GM18498 (cell line): ENCODE measurements around the gene PCBP3.

Experiments
- ATAC-seq: cut with Tn5 transposase; IDR thresholded peaks from one replicate; pipeline ENCODE4 v1.9.1; 2021; ENCODE audit warnings: mild to moderate bottlenecking, moderate library complexity; ENCODE audit not compliant: unreplicated experiment

Gene PCBP3

GRCh38 chr21:45721671-45722070, 78.1 kb downstream of the PCBP3 start:
- ATAC-seq = no peak

- no peak for ATAC-seq
Measured at GRCh38 chr21:45723049-45723958, 79.8 kb downstream of the PCBP3 start.

GRCh38 chr21:45724345-45724961, 80.9 kb downstream of the PCBP3 start:
- ATAC-seq = no peak

DNA sequence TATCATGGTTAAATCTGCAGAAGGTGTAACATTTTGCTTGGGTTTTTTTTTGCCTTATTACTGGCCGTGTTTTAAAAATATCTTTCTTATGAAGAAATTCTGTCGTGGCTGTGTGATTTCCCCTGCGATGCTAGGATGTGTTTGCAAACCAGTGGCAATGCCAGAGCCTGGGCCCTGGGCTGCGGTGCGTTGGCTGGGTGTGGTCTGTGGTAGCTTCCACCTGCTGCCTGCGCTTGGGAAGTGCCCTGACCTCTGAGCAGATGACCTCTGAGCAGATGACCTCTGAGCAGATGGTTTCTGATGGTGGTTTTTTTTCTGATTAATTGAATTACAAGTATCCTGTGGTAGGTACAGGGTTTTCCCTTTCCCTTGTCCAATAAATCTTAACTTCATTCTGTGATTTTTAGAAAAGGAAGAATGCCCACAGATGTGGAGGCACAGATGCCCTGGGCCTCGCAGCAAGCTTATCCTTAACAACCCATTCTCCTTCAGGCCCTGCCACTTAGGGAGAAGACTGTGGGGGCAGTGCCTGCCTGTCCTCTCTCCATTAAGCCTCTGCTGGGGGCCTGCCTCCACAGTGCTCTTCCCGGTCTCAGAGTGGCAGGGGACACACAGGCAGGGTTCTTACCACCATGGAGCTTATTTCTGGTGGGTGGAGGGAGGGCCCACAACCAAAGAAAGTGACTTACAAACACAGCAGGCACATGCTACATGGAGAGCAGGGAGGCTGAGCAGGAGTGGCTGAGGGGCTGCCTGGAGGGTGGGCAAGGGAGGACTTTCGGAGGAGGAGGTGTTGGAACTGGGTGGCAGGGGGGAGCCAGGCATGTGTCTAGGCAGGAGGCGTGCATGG, 81.7 kb downstream of the PCBP3 start:
- no peak for ATAC-seq

GRCh38 chr21:45725844-45726200, 82.3 kb downstream of the PCBP3 start:
- ATAC-seq = no peak

DNA sequence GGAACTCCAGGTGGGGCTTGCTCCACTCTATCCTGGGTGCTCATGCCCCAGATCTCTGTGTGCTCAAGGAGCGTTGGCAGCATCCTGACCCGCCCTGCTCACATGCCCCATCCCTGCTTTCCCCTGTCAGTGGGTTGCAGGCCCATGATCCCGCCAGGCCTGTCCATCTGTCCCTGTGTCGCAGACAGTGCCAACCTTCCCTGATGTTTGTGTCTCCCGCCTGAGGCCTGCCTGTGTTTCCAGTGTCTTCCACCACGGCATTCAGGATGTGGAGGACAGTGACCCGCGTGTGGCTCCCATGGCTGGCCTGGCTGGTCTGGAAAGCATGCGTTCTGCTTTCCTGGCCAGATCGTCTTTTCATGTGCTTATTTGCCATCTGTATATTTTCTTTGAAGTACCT, 82.9 kb downstream of the PCBP3 start:
- ATAC-seq = no peak

DNA sequence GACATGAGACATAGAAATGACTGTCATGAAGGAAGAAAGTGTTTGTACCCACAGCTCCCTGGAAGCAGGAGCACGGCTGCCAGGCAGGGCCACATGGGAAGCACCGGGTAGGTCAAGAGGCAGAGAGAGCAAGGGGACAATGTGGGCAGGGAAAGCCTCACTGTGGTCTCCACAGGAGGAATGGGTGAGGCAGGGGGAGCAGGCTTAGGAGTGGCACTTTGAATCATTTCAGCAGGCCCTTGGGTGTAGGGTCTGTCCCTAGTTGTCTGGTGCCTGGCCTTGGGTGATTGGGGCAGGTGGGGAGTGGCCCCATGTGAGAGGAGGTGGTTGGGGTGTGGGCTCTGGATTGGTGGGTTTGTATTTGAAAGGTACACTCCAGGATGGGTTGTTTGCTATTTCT, 83.9 kb downstream of the PCBP3 start:
- ATAC-seq = no peak

DNA sequence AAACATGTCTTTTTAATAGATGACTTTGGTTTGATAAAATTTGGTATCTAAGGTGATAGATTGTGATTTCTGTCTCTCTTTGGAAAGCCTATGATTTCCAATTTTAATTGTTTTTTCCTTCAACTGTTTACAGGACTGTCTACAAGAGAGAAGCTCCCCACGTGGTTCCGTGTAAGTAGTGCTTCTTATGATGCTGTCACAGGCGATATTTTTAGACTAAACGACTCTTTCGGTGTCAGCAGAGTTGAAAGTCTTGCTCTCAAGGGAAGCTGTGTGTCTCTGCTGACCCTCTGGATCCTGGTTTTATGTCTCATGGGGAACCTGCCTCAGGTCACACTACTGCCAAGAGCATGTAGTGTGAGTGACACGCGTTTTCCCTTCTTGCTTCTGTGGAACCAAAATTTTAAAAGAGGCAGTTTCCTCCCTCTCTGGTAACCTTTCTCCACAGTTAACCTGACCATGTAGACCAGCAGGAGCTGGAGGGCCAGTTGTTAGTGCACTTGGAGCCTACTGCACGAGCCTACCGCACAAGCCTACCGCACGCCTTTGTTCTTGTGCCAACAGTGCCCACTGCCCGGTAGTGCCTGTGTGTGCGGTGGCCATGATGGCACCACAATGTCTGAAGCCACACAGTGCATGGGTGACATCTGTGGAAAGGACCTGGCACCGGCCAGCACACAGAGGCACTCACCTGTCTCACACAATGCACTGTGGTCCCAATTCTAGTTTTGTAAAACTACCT, 91.9 kb downstream of the PCBP3 start:
- ATAC-seq = no peak

DNA sequence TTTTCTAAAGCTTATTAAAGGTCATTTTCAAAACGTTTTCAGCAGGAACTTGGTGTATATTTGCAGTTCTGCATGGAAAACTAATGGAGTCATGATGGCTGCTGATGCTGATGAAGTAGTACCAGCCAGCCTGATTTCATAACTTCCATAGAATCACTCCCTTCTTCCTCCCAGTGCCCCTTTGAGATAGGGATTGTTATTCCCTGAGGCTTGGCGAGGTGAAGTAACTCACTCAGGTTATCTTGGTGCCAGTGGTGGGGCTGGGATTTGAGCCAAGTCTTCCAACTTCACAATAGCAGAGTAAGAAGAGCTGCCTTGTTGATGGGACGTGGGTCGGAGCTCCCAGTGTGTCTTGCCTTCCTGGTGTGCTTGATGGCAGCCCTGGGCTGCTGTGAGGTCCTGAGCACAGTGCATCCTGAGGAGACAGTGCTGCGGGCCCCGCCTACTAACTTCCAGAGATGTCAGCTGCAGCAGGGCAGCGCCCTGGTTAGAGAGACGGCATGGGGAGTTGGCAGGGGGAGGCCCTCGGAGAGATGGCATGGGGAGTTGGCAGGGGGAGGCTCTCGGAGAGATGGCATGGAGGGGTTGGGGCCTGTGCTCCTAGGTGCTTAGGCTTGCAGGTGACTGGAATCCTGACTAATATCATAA, 92.6 kb downstream of the PCBP3 start:
- ATAC-seq = no peak

DNA sequence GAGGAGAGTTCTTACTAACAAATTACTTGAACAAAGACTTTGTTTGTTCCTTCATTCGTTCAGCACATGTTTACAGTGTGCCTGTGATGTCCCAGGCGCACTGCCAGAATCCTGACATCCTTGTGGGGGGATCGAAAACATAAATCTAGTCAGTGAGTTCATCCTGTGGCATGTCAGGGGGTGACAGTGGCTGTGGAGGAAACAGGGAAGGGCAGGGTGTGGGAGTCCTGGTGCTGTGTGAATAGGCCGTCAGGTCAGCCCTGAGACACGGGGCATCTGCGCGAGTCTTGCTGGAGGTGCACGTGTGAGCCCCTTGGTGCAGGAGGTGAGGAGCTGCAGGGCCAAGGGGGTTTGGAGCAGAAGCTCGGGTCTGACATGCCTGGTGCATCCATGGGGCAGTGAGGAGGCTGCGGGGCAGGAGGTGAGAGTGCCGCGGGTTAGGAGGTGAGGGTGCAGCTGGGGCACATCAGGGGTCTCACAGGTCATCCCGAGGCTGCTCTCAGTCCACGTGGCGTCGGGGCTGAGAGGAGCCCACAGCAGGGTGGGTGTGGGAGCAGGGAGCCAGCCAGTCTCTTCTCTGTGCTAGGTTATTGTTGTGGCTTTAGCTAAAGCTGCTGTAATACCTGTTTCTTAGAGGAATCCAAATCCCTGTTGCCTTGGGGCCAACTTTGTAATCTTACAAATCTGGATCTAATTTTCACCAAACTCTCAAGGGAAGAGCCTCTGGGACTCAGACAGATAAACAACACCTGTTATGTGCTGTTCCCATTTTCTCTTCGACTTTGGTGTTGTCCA, 93.4 kb downstream of the PCBP3 start:
- no peak for ATAC-seq

DNA sequence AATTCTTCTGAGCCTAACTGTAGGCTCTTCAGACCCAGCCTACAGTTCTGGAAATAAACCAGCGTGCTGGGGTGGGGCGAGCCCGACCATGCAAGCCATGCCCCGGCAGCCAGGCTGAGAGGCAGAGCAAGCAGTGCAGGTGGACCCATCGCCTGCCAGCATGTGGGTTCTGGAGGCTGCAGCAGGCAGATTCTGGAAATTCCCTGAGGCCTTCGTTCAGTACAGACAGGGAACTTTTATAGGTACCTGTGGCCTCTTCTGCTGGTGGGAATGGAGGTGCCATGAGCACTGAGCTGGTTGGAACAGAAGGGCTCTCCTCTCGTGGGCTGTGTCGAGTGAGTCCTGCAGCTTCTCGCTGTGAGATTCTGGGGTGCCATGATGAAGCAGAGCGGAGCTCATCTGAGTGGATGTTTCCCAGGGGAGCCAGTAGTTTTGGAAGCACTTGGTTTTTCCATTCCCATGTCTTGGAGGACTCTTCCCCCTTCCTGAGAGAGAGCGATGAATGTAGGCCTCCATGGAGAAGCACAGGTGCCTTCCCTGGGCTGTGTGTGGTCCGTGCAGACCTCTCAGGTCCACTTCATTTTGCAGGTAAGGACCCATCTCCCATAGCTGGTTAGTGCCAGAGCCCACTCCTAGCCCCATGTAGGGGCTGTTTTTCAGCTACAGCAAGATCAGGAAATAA, 94.1 kb downstream of the PCBP3 start:
- ATAC-seq = no peak

- no peak for ATAC-seq
Measured at GRCh38 chr21:45739218-45740087, 95.9 kb downstream of the PCBP3 start.

DNA sequence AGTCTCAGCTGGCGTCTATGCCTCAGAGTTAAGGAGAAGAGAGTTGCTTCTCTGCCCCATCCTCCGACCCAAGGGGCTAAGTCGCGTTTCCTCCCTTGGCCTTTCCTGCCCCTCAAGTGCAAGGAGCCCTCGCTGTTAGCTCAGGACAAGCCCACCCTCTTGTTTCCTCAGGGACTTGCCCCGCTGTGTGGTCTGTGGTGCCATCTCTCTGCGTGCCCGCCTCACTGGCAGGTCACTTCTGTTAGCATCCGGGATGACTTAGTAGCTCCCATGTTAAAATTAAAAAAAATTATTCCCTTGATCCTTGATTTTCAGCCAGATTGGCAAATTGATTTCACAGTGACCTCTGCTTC, 96.5 kb downstream of the PCBP3 start:
- no peak for ATAC-seq

DNA sequence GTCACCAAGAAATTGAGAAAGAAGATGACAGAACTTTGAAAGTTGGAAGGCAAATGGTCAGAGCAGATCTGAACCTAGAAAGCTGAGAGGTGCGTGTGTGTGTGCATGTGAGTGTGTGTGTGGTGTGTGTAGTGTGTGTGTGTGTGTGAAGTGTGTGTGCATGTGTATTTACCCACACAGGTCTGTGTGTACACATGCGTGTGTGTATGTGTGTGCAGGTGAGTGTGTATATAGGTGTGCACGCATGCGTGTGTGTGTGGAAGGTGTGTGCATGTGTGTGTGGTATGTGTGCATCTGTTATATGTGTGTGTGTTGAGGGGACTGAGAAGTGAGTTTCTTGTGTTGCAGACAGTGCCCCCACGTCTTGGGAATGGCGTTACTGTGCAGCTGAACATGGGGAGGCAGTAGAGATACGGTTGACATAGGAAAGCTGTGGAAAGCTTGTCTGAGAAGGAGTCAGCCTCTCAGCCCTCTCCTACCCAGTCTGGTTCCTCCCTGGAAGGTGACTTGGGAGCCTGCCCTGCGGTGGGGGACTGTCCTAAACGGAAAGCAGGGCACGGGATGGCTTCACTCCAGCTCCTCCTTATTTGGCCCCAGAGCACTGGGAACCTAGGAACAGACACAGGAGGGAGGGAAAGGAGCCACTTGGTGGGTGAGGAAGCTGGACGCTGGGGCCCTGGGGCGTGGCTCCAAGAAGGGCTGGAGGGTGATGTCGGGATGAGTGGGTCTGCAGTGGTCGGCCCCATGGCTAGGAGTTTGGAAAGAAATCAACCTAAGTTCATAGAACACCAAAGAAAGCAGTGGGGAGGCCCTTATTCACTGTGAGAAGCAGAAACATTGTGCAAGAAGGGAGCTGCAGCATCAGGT, 97.2 kb downstream of the PCBP3 start:
- ATAC-seq = no peak

GRCh38 chr21:45741691-45742090, 98.2 kb downstream of the PCBP3 start:
- ATAC-seq = no peak

- ATAC-seq = no peak
Measured at GRCh38 chr21:45742247-45742646, 98.7 kb downstream of the PCBP3 start.

GRCh38 chr21:45745256-45745655, 101.7 kb downstream of the PCBP3 start:
- no peak for ATAC-seq
